ENCODE measurements around the gene PRR18.

PRR18 gene

GRCh38 chr6:166274739-166275370 lies 33.3 kb downstream of the PRR18 start:
- no peak for DNase-seq

GRCh38 chr6:166274163-166274562 lies 34.0 kb downstream of the PRR18 start:
- DNase-seq: no peak

- DNase-seq: no peak
Measured at GRCh38 chr6:166271376-166271765, 36.8 kb downstream of the PRR18 start.

- no peak for DNase-seq
Measured at GRCh38 chr6:166270706-166271375, 37.4 kb downstream of the PRR18 start.

GRCh38 chr6:166269301-166270039 lies 38.7 kb downstream of the PRR18 start:
- DNase-seq: no peak

- no peak for DNase-seq
Measured at GRCh38 chr6:166268431-166268830, 39.8 kb downstream of the PRR18 start.

GRCh38 chr6:166267526-166267925 lies 40.7 kb downstream of the PRR18 start:
- no peak for DNase-seq

- DNase-seq: no peak
Measured at GRCh38 chr6:166266336-166266735, 41.9 kb downstream of the PRR18 start.

GRCh38 chr6:166262743-166263515 lies 45.3 kb downstream of the PRR18 start:
- no peak for DNase-seq

- DNase-seq: no peak
Measured at GRCh38 chr6:166259296-166259977, 48.8 kb downstream of the PRR18 start.

- no peak for DNase-seq
Measured at GRCh38 chr6:166258854-166259276, 49.3 kb downstream of the PRR18 start.

- DNase-seq: no peak
Measured at GRCh38 chr6:166257911-166258318, 50.3 kb downstream of the PRR18 start.

All from fibroblast of skin of right biceps (primary cell).